ENCODE measurements around the gene VGLL3.
"Not testable (repeated sequence)": the region's sequence is repeated elsewhere in the genome, so short reads cannot be mapped to it uniquely, and the experiment has no call there.

The VGLL3 gene

DNA sequence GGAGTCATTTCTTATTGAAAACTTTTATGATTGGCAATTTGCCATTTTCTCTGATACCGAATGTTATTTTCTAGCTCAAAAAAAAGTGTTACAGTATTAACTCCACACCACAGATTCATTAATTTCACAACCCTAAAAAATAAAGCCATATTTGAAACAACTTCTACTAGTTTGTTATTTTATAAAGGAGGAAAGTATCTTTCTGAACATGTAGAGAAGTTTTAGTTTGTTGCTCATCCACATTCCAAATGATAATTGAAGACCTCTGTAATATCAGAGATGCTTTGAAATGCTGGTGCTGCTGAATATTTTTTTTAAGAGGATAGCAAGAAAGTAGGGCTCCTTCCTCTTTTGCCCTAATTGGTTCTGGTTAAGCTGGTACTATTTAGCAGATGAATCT lies 1.9 kb downstream of the VGLL3 start:
- DNase-seq = no peak

DNA sequence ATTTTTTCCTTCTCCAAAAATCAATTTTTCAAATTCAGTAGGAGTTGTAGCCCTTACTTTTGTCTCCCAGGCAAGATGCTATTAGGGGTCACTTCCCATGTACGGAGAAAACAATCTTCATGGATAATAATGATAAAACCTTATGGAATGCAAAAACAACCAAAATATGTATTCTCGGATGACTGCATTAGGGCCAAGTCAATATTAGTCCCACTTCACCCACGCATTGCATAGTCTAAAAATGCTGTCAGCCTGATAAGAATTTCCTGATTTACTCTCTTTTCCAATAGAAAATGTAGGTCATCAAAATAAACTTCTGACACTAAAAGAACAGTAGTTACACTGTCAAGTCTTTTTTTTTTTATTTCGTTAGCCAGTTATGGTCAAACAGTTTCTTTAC lies 2.7 kb downstream of the VGLL3 start:
- no peak for DNase-seq

DNA sequence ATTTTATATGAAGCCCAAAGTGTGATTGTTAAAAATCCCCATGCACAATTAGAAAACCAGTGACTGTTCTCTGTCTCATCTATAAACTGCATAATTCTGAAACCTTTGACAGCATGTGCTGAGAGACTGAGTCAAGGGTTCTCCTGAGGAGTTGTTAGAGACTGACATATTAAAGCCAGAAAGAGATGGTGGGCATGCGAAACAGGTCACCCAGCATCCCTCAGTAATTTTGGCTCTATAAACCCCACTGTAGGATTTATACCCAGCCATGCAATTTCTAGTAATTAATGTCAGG lies 3.6 kb downstream of the VGLL3 start:
- DNase-seq = no peak

DNA sequence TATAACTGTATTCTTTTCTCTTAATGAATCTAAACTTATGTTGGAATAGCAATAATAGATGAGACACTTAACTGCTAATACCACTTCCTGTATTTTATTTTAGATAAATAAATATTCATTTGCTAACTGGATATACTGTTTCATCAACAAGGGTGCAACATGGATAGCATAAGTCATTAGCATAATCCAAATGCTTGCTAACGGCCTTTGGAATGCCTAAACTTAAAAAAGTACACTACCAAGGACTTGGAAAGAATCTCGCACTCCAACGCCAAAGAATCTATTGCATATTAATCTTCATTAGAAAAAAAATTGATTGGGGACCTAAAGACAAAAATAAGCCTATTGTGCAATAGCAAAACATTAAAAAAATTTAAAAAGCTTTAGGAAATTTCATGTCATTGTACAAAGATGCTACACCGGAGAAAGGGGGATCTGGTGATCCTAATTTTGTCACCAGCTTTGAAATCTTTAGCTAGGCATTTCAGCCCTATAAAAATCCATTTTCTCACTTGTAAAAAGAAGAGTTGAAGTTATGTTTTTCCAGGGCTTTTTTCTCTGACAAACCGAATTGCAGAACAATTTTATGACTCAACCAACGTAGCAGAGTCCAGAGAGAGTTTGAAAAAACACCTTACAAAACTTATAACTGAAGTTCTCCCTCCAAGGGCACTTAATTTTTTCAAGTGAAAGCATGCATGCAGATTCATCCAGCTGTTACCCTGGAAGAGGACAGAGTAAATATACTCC lies 4.1 kb downstream of the VGLL3 start:
- DNase-seq = no peak

DNA sequence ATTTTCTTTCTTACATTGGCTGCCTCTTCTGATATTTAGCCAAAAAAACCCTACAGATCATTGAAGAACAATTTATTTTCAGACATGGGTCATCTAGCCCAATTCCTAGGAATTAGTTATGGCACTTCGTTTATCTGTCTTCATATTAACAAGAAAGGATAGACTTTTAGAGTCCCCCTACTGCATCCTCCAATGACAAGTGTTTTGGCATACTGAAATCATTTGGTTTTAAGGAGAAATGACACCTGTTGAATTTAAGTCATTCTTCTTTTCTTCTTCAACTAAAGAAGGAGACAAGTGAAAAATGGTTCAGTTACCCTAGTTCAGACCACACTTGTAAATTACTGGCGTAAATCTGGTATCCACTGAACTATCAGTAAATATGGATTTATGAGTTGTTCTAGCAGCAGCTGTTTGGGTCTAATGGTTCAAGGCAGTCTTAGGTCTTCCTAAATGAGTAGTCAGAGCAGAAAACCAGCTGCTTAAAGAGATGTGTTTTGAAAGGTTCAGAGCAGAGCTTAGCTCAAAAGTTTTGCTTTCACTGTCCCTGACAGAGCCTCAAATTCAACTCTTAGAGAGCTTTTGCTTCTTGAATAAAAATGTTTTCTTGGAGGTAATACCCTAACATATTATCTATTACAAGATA lies 5.6 kb downstream of the VGLL3 start:
- no peak for DNase-seq

DNA sequence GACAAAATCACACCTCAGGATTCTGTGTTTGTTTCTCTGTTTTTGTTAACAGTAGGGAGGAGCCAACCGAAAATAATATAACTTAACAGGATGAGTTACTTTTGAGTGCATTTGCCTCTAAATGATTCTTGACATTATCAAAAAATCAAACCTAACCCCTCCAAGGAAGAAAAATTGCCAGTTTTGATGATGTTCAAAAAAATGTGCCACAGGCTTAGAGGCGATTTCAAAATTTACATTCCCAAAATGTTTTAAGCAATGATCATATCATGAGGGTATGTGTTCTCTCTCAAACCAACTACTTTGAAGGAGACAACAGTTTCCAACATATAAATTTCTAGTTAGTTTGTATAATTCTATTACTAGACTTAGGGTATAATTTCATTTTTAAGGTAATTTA lies 6.7 kb downstream of the VGLL3 start:
- DNase-seq = no peak

DNA sequence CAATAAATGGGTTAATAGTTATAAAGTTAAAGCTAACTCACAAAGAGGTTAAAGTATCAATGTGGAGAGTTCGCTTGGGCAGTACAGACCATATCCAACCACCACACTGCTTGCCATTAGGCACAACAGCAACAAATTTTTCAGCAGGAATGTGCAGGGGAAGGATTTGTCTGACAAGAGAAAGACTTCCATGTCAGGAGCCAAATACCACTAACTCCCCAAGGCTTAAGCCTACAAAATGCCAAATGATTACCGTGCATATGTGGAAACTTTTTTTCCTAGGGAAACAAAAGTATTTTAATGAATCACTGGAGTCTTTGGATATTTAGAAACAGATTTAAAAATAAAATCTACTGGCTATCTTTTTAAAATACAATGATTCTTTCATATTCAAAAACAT lies 8.1 kb downstream of the VGLL3 start:
- DNase-seq = no peak

DNA sequence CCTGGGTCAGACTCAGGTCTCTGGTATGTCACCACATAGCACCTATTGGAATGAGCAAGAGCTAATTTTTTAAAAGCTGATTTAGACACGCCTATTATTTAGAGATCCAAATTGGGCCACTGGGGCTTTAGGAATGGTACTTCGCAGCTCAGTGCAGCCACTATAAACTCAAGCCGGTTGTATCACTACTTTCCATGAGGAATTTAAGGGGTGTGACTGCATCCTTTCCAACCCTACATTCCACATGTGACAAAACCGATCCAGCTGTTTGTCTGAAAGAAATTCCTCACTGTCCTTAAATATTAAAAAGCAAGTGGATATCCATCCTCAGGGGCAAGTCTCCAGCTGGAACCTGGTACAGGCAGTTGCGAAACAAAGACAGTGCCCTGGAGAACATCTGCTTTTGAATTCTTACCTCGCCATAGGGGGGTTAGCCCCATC lies 12.8 kb downstream of the VGLL3 start:
- DNase-seq = no peak

DNA sequence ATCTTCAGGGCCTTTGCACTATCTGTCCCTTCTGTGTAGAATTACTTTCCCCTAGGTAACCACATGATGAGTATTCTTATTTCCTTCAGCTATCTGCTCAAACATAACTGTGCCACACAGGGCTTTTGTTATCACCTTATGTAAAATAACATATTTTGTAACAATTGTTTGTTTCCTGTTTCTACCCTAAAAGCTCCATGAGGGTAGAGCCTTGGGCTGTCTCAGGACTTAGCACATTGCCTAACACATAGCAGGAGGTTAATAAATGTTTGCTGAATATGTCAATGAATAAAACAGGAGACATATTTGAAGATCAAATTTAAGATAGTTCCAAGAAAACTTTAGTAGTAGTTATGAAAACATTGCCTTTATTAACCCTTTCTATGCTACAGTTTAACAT lies 14.7 kb downstream of the VGLL3 start:
- DNase-seq = no peak

DNA sequence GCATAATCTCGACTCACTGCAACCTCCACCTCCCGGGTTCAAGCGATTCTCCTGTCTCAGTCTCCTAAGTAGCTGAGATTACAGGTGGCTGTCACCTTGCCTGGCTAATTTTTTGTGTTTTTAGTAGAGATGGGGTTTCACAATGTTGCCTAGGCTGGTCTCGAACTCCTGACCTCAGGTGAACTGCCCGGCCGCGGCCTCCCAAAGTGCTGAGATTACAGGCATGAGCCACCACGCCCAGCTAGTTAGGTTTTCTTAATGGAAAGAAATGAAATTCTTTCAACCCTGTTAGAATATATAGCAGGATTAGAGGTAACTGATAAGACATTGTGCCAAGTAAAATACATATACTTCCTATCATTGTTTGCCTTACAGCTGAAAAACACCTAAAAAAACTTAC lies 16.8 kb downstream of the VGLL3 start:
- DNase-seq = not testable (repeated sequence)

DNA sequence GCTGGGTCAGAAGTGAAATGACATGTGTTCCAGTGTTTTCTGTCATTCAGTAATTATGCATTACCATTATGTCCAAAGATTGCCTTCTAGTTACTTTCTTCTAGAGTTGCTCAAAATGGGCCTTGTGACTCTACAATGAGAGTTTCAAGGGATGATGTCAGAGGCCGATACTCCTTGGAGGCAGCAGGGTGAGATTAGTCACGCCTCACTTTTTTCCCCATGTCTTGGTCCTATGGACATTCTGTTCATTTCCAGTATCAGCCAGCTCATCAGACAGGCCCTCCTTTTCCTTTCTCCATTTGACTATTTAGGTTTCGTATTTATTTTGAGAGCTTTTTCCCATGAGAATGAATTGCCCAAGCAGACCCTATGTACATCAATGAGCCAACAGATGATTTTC lies 17.5 kb downstream of the VGLL3 start:
- peak; percentile 40 for DNase-seq

DNA sequence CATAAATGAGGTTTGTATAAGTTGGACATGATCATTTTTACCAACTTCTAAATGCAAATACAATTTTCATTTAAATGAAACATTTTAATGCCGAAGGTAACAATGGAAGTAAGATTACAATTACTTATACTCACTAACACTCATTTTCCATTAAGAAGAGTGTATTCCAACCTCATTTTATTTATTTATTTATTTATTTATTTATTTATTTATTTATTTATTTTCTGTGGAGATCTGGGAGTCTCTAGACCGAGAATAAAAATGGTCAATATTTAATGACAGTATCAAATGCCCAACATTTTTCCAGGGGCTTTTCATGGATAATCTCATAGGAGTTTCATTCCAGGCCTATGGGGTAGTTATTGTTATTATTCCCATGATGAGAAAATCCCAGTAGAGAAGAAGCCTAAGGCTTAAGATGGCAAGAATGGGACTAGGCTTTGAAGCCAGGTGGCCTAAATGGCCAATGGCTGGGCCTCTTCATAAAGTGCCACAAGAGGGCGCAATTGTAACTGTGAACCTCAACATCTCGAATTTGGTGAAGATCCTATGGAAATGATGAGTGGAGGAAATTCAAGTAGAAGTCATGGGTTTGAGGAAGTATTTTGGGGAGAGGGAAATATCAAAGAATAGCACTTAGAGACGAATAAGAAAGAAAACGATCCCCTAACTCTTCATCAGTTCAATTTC lies 21.3 kb downstream of the VGLL3 start:
- DNase-seq = peak; percentile 66

DNA sequence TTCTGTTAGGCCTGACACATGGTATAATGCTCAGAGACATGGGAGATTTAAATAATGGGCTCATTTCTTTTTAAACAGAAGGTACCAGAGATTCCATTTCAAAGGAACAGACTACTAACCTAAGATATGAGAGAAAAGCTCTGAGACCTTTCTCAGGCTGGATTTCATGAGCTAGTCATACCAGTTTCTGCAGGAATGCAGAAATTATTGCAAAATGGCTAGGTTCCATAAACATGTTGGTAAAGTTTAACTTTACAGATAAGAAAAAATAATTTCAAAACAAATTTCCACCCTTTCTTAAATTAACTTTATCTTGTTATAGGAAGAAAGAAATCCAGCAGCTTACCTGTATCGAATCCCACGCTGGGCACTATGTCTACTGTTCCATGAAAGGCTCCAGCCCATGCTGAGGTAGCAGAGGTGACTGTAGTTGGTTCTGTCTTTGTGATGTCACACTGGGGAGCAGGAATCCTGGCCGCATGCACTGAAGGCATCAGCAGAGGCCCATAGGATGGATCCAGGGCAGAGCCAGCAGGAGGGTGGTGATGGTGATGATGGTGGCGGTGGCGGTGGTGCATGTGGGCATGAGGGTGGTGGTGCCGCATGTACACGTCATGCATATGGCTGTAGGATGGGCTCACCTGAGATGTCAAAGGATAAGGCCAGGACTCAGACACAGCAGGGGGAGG lies 22.6 kb downstream of the VGLL3 start:
- DNase-seq = no peak

DNA sequence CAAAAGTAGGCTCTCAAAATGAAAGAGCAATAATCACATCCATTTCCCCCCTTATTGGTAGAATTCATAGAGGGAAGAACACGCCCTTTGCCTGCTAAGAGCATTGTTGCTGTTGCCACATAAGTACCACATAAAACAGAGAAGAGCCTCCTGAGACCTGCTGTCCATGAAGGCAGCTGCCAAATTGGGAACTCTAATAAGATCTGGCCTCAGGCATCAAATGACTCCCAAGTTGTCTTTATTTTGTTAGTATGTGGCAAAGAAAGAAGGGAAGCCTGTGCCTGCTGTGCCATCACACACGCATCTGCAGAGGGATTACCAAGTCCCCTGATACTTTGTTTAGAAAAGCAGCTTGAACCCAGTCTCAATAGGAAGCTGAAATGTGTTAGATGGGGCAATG lies 23.9 kb downstream of the VGLL3 start:
- no peak for DNase-seq

DNA sequence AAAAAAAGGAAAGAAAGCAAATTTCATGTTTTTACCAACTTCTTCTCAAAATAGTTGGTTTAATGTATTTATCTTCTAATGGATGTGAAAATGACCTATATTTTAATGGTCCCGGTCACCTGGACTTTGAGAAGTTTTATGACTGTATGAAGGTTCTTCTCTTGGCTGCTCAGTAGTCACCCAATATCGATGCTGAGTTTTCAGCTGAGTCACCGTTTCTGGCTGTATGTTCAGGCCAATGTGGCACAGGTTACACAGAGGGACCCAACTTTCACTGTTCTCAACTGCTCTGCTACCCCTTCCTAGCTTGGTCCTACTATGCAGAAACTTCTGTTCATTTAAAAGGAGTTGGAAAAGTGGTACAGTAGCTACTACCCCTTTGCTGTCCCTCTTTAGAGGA lies 25.8 kb downstream of the VGLL3 start:
- DNase-seq = no peak

DNA sequence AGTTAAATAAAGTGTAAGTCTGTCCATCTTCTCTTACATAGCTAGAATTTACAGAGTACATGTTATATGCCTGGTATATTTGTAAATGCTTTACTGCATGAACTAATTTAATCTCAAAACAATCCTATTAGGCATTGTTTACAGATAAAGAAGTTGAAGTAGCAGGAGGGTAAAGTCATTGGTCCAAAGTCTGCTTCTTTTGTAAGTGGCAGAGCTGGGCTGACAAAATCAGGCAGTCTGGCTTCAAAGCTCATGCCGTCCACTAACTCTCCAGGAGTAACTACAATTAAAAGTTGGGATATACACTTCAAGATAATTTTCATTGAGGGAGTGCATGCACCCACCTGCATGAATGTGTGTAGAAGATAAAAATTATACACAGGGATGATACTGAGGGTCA lies 27.3 kb downstream of the VGLL3 start:
- DNase-seq = no peak

DNA sequence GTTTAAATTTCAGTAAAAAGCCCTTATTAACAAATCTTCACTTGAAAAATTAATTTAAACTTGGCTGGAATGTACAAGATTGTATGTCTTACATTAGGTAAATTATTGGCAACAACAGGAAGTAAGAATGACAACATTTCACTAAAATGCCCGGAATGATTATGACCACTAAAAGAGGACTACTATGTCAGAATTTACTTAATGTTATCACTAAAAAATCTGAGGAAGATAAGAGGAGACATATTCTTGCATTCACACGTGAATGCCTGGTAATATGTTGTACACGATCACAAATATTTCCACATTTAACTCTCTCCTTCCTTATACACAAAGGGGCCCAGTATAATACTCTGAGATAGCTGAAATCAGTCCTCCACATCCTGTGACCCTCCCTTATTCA lies 29.7 kb downstream of the VGLL3 start:
- no peak for DNase-seq

DNA sequence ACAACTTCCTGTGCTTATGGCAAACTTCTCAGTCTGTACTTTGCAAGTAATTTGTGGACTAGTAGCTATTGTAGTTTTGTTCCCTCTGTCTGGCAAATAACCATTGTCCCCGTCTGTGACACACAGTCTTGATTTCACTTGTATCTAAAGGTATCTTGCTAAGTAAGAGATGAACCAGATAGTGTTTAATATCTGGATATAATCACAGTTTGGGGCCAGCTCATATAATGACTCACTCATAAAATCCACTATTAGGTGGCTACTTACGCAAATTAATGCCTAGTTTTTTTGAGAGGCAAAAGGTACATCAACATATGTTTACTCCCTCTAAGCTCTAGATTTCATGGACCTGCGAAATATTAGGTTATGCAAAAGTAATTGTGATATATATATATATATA lies 30.4 kb downstream of the VGLL3 start:
- no peak for DNase-seq

DNA sequence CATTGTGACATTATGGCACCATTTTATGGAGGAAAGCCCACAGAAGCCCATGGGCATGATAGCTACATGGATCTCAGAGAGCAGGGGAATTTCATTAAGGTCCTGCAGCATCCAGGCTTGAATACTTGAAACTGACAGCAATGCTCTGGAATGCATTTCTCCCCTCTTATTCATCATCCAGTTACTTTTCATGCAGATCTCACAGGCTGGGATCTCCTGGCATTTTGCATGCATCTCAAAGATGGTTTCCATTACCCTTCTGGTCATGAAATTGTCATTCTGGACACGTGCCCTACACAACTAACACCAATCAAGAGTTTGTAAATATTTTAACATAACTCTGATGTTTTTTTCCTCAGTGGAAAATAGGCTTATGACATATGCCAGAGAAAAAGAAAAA lies 32.4 kb downstream of the VGLL3 start:
- no peak for DNase-seq

DNA sequence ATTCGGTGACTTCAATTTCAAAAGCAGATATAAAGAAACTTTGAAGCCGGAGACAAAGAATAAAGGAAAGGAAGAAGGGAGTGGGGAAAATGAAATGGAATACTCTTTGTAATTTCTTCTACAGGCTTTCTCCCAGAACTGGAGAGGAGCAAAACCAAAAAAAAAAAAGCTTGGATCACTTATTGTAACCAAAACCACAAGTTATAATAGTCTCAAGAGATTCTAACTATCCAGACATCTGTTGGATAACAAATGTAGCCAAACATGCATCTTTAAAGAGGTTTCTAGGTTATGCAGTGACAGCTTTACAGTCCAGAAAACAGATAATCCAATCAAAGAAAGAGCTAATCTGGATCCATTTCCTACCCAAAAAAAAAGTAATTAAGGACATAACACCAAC lies 36.2 kb downstream of the VGLL3 start:
- no peak for DNase-seq

DNA sequence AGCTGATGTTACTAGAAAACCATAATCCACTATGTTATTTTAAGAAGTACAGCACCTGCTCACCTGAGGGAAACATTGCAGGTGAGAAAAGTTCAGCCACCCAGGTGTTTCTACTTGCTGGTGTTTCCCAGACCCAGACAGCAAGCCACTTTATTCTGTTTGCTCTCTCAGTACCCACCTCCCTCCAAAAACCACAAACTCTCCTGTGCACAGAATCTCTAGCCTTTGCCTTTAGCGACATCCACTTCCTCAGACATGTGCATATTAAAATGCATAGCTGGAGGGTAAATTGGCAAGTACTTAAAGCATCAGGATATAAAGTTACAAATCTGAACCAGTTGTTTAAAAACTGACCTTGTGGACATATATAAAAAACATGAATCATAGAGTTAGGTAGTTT lies 36.7 kb downstream of the VGLL3 start:
- DNase-seq = no peak

DNA sequence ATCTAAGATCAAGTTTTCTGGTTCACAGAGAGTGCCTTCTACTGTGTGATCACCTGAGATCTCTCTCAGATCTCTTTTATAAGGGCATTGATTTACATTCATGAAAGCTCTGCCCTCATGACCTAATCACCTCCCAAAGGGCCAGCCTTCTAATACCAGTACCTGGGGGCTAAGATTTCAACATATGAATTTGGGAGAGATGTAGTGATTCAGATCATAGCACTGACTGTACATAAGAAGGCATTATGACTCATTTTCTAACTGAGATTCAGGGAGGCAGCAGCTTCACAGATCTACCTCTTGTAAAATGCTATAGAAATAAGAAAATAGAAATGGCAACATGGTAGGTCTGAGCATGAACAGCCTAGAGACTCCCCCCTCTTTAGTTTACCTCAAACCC lies 39.6 kb downstream of the VGLL3 start:
- DNase-seq = no peak

DNA sequence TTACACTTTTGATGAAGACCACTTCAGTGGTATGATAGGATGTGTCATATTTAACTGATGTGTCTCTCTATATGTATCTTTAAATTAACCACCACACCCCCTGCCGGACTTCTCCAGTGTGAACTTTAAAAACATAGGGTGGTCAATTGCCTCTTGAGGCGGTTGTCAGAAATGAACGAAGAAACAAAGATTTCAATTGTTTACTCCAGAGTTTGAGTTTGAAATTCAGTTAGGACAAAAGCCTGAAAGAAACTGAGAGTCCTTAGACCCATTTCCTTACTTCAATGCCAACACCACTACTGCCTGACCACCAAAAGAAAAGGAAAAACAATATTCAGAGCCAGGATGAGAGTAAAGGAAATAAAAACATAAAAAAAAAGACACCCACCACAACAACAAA lies 40.2 kb downstream of the VGLL3 start:
- no peak for DNase-seq

DNA sequence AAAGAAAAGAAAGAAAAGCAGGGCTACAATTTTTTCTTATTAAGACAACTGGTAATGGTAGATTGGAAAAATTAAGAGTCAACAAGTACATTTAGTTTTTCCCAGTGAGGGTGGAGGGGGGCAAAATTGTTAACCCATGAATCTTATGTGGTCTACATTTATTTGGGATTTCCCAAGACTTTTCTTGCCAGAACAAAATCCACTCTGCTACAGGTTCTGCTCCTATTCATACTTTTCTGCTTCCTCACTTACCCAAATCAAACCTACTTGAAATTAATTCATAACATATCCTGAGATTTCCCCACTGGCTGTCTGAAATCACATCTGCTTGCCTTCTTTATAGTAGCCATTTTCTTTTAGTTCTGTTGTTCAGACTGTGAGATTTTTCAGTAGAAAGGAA lies 41.1 kb downstream of the VGLL3 start:
- DNase-seq = no peak
